ENCODE measurements around the gene ADAM19. TPM values are rescaled to one million over a fixed set of nuclear protein-coding genes. Genes with fewer than 3 reads are reported as not detected.

ADAM19 gene
- total and polyA plus RNA-seq, 2 experiments from 2014 or later, result 6.0 to 8.6 TPM

- no peak overlapping the region for H3K4me2 ChIP-seq
- DNase-seq (ENCODE audit: low spot score), result peak; percentile 68
- no peaks in the 10 kb centered on the region for H3K36me3 ChIP-seq (replicated peaks; ENCODE audit: insufficient read depth, low read depth)
- no peaks in the 10 kb centered on the region for H4K20me1 ChIP-seq (ENCODE audit: insufficient read depth, poor library complexity, severe bottlenecking)
- no peaks in the 10 kb centered on the region for H3K9me2 ChIP-seq (replicated peaks; ENCODE audit: insufficient read depth)
- no peak overlapping the region for H3K4me3 ChIP-seq
- no peaks in the 10 kb centered on the region for H3K79me2 ChIP-seq
- no peaks in the 10 kb centered on the region for H3K4me1 ChIP-seq (ENCODE audit: insufficient read depth)
- no peaks in the 10 kb centered on the region for H3K27me3 ChIP-seq
- 88% methylated on average over 9 of the region's 9 CpGs for WGBS (ENCODE audit: low lambda C conversion rate, missing lambda C conversion rate)
- H3K27ac ChIP-seq, result peak overlapping the region; percentile 13
- H3K9me3 ChIP-seq (ENCODE audit: low read depth), result no peaks in the 10 kb centered on the region
- no peak for TF ChIP-seq CTCF (IDR thresholded peaks at IDR 0.05; ENCODE audit: poor library complexity)
- no peak for TF ChIP-seq EZH2 (IDR thresholded peaks at IDR 0.05; ENCODE audit: borderline replicate concordance)
- TF ChIP-seq EZH2phosphoT487 (IDR thresholded peaks at IDR 0.05; ENCODE audit: low read depth, severe bottlenecking, unreplicated experiment), result no peak
- H2AFZ ChIP-seq, result no peak overlapping the region
These were observed 63.6 kb downstream of the ADAM19 start for GRCh38 chr5:157511651-157512644.

GRCh38 chr5:157510682-157511081, 64.9 kb downstream of the ADAM19 start:
- Histone ChIP-seq H3K9me2 (replicated peaks; ENCODE audit: insufficient read depth) (no peaks in the 10 kb centered on the region), H3K36me3 (replicated peaks; ENCODE audit: insufficient read depth, low read depth) (no peaks in the 10 kb centered on the region), H3K4me2 (no peak overlapping the region), H3K79me2 (no peaks in the 10 kb centered on the region), H3K27me3 (no peaks in the 10 kb centered on the region), H4K20me1 (ENCODE audit: insufficient read depth, poor library complexity, severe bottlenecking) (no peaks in the 10 kb centered on the region), H2AFZ (no peak overlapping the region), H3K27ac (no peak overlapping the region), H3K4me1 (ENCODE audit: insufficient read depth) (no peaks in the 10 kb centered on the region), H3K4me3 (no peak overlapping the region), H3K9me3 (ENCODE audit: low read depth) (no peaks in the 10 kb centered on the region)
- DNase-seq (ENCODE audit: low spot score), result no peak
- 82% methylated on average over 5 of the region's 5 CpGs for WGBS (ENCODE audit: low lambda C conversion rate, missing lambda C conversion rate)
- TF ChIP-seq EZH2phosphoT487 (IDR thresholded peaks at IDR 0.05; ENCODE audit: low read depth, severe bottlenecking, unreplicated experiment) (no peak), EZH2 (IDR thresholded peaks at IDR 0.05; ENCODE audit: borderline replicate concordance) (no peak), CTCF (IDR thresholded peaks at IDR 0.05; ENCODE audit: poor library complexity) (no peak)

GRCh38 chr5:157509587-157509986, 66.0 kb downstream of the ADAM19 start:
- no peaks in the 10 kb centered on the region for H4K20me1 ChIP-seq (ENCODE audit: insufficient read depth, poor library complexity, severe bottlenecking)
- no peaks in the 10 kb centered on the region for H3K9me3 ChIP-seq (ENCODE audit: low read depth)
- no peaks in the 10 kb centered on the region for H3K36me3 ChIP-seq (replicated peaks; ENCODE audit: insufficient read depth, low read depth)
- no peak overlapping the region for H3K27ac ChIP-seq
- DNase-seq (ENCODE audit: low spot score), result no peak
- no peaks in the 10 kb centered on the region for H3K27me3 ChIP-seq
- H3K79me2 ChIP-seq, result no peaks in the 10 kb centered on the region
- no peaks in the 10 kb centered on the region for H3K4me1 ChIP-seq (ENCODE audit: insufficient read depth)
- H2AFZ ChIP-seq, result no peak overlapping the region
- no peaks in the 10 kb centered on the region for H3K9me2 ChIP-seq (replicated peaks; ENCODE audit: insufficient read depth)
- H3K4me3 ChIP-seq, result no peak overlapping the region
- no peak for TF ChIP-seq EZH2 (IDR thresholded peaks at IDR 0.05; ENCODE audit: borderline replicate concordance)
- no peak for TF ChIP-seq EZH2phosphoT487 (IDR thresholded peaks at IDR 0.05; ENCODE audit: low read depth, severe bottlenecking, unreplicated experiment)
- TF ChIP-seq CTCF (IDR thresholded peaks at IDR 0.05; ENCODE audit: poor library complexity), result no peak
- no peak overlapping the region for H3K4me2 ChIP-seq
